ENCODE results near the gene FGF5.
A peak's percentile ranks its signal among the peaks of the same experiment; 100 is the strongest.
"Not testable (repeated sequence)": the region's sequence is repeated elsewhere in the genome, so short reads cannot be mapped to it uniquely, and the experiment has no call there.

Gene FGF5

DNA sequence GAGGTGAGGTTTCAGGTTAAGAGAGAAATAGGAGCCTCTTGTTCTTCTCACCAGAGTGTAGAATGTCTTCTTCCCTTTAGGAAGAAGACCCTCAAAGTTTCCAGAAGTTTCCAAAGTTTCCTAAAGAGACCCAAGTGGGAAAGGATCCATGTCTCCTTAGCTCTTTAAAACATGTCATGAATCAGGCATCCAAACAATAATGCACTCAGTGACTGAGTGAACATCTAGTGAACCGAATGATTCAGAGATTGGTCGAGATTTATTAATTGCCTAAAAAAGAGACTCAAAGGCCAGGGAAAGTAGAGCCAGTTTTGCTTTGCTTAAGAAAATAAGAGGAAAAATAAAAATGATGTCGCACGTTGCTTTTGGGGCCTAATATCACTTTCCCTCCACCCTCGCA lies 29.4 kb downstream of the FGF5 start:
- DNase-seq (ENCODE audit: low spot score), result no peak

DNA sequence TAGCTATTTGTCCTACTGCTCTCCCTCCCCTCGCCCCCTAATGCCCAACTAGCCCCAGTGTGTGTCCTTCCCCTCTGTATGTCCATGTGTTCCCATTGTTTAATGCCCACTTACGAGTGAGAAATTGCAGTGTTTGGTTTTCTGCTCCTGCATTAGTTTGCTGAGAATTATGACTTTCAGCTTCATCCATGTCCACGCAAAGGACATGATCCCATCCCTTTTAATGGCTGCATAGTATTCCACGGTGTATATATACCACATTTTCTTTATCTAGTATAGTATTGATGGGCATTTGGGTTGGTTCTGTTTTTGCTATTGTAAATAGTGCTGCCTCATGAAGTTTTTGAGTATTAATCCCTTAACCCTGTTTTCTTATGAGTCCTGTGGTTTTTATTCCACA lies 35.4 kb downstream of the FGF5 start:
- DNase-seq (ENCODE audit: low spot score), result no peak

DNA sequence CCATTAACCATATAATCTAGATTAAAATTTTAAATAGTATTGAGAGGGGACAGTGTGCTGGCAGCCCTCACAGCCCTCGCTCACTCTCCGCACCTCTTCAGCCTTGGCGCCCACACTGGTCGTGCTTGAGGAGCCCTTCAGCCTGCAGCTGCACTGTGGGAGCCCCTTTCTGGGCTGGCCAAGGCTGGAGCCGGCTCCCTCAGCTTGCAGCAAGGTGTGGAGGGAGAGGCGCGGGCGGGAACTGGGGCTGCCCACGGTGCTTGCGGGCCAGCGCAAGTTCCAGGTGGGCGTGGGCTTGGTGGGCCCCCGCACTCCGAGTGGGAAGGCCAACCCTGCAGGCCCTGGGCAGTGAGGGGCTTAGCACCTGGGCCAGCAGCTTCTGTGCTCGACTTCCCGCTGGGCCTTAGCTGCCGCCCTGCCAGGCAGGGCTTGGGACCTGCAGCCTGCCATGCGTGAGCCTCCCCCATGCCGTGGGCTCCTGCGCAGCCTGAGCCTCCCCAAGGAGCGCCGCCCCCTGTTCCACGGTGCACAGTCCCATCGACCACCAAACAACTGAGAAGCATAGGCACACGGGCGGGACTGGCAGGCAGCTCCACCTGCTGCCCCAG lies 36.3 kb downstream of the FGF5 start:
- no peak for DNase-seq (ENCODE audit: low spot score)

DNA sequence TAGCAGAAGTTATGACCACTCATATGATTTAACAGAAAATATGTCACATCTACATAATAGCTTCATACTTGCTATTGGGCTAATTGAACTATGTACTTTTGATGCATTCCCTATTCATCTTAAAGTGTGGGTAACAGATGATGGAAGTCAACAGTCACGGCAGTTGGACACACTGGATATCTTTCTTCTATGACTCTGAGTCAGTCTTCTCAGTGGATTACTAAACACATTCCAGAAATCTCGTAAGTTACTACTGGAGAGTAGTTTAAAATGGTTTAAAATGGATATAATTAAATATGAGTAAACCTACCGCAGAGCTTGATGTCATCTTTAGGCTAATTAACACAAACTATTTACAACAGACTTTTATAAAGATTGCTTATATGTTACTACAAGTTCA lies 39.0 kb downstream of the FGF5 start:
- DNase-seq (ENCODE audit: low spot score), result no peak

DNA sequence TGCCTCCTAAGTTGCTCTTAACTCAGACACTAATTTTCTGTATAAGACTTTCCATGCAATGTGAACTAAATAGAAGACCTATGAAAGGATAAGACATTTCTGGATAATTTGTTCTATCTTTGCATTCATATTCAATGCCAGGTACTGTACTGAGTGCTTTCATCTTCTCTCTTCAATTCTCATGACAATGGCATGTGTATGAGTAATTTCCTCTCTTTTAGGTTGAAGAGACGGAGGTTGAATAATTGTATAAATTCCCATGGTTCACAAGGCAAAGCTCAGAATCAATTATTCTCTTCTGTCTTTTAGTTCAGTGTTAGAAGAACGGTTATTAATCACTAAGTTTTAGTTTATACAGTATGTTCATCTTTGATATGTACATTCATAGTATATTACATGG lies 39.8 kb downstream of the FGF5 start:
- no peak for DNase-seq (ENCODE audit: low spot score)

DNA sequence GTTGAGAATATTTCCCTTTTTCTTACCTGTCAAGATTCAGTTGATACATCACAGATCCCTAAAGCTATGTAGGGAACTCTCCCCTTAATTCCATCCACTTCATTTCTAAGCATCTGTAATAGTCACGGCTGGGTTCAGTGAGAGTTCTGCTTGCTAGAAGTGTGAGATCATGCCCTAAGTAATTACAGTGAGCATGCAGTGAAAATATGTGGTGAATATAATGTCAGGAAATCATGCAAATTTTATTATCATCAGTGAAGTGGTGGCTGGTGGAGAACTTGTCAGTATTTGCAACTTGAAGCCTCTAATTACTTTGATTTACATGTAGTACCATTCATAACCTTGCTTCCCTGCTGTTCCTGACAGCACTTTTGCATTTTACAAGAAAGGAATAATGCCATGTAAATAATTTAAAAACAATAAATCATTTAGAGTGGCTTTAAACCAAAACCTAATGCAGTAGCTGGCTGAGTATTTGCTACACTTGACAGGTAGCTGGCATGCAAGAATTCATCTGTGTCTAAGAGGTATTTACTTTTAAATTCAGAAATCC lies 40.8 kb downstream of the FGF5 start:
- DNase-seq (ENCODE audit: low spot score), result no peak

DNA sequence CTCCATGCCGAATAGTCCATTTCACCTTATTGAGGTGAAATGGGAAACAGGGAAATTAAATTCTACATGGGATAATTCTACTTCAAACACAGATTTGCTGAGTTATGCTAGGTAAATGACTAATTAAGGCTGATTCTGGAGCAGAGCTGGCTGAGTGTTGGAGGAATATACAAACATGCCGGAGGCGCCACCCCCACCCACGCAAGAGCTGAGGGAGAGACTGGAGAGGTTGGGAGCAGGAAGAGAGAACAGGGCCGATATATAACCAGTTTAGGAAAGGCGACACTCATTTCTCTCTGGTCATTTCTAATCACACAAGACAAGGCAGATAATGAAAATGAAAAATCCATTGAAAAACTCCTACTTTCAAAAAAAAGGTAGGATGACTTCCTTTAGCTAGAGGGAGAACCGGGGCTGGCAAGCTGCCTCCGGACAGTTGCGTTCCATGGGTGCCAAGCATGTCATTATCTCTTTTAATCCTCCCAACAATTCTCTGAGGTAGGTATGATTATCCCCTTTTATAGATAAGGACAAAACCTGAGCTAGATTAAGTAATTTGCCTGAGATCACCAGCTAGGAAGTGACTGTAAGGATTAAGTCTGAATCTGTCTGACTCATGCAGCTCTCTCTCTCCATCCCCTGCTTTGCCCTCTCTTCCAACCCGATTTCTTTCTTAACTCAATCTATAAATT lies 41.5 kb downstream of the FGF5 start:
- DNase-seq (ENCODE audit: low spot score), result no peak

DNA sequence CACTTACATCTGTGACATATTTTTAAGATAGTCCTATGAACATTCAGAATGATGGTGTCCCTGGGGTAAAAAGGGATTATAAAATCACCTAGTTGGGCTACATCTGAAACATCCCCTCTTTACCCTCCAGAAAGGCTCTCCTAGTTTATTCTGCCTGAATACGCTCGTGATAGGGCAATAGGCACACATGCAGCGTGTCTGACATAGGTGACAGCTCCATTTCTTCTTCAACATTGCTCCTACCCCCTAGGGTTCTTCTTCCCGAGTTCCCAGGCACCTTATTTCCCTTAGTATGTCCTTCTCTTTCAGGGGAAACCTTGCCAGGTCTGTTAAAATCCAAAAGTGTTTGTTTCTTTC lies 42.0 kb downstream of the FGF5 start:
- DNase-seq (ENCODE audit: low spot score), result no peak

DNA sequence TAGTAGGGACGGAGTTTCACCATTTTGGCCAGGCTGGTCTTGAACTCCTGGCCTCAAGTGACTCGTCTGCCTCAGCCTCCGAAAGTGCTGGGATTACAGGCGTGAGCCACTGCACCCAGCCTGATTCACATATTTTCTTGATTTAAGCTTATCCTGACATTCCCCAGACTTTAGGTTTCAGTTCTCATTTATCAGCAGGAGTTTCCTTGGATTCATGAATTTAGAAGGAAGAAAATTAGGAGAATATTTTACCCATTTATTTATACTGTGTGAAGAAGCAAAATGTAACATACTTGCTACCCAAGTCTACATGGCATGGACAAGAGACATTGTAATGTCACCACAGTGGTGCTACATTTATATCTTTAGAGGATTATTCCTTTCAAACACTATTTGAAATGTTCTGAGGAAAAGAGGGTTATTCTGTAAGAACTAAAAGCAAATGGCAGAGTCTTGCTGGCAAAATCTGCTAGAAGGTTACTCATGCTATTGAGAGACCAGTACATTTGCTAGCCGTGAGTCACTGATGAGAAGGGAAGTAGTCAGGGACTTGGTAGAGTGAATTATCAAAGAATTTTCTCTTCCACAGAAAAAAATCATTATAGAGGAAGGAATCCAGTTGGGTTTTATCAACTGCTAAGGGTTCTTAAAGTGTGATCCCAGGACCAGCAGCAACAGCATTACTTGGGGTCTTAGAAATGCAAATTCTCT lies 43.0 kb downstream of the FGF5 start:
- no peak for DNase-seq (ENCODE audit: low spot score)

DNA sequence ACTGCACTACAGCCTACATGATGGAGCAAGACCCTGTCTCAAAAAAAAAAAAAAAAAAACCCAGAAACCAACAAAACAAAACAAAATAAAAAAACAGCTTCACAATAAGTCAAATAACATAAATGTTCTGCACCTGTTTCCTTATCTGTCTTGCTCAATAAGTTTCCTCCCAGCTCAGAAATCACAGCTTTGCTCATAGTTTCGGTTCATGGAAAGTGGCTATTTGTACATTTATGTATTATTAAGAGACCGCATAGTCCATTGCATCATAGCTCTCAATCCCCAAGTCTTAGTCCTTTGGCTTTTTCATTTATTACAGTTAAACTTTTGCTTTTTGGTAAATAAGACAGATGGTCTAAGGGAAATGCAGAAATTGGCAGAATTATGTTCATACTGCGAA lies 44.7 kb downstream of the FGF5 start:
- DNase-seq (ENCODE audit: low spot score), result no peak

DNA sequence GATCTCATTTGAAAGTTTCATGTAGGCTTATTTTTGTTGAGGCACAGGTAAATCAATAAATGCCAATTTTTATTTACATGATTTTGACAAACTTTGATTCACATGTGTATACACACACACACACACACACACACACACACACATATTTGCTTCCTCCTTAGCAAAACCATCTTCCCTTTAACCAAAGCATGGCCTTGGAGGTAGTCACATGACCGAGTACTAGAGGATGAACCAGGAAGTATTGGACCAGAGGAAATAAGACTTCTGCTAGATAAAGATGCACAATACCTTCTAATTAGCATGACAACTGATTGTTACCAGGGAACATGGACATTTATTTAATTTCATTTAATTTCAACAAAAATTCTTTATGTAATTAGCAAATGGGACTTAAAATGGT lies 45.7 kb downstream of the FGF5 start:
- no peak for DNase-seq (ENCODE audit: low spot score)

DNA sequence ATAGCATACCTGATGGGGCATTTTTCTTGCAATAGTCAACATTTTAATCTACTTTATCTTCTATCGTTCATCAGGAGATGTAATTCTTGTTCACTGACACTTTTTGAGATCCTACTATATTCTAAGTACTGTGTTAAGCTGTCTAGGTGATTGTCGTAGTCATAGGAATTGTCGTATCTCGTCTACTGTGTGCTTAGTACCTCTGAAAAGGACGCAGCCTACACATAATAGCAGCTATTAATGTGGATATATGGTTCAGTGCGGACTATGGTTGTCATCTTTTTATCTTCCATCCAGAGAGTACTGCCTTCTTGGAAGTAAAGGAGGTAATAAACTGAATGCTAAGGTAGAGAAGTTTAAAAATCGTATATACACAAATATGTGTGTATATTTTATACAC lies 47.2 kb downstream of the FGF5 start:
- DNase-seq (ENCODE audit: low spot score), result no peak

DNA sequence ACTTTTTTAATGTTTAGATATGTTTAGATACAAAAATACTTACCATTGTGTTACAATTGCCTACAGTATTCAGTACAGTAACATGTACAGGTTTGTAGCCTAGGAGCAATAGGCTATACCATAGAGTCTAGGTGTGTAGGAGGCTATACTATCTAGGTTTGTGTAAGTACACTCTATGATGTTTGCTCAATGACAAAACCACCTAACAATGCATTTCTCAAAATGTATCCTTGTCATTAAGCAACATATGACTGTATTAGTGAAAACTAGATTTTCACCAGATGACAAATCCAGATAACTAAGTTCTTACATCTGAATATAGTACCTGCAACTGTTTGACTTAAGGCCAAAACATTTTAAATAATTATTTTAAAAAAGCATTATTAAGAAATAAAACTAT lies 49.4 kb downstream of the FGF5 start:
- DNase-seq (ENCODE audit: low spot score), result not testable (repeated sequence)

DNA sequence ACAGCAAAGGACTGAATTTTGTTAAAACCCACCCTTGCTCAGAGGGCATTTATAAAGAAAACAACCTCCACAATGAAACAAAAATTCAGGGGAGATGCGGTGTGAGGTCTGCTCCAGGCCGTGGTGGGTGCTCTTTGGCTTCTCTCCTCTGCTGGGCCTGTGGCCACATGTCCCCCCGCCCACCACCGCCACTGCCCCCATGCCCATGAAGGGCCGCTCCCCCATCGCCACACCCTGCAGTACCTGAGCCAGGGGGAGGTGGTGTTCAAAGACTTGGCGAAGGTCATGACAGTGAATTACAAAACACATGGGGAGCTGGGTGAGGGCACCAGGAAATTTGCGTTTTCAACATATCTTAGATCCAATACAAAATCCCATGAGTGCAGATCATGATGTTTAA lies 54.9 kb downstream of the FGF5 start:
- no peak for DNase-seq (ENCODE audit: low spot score)

DNA sequence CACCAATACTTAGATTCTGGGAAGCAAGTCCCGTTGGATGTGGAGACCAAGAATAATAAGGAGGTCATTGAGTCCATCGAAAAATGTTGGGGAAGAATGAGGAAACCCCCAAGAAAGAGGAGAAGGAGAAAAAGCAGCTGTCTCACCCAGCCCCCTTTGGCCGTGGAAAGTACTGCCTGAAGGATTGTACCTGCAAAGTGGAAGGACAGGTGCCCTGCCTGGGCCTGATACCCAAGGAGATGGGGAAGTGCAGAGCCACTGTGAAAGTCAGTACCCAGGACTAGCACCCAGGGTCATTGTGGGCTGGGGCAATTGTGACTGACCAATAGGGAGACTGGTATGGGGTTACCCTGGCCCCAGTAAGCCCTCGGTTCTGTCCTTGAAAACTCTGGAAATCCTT lies 55.3 kb downstream of the FGF5 start:
- DNase-seq (ENCODE audit: low spot score), result no peak

DNA sequence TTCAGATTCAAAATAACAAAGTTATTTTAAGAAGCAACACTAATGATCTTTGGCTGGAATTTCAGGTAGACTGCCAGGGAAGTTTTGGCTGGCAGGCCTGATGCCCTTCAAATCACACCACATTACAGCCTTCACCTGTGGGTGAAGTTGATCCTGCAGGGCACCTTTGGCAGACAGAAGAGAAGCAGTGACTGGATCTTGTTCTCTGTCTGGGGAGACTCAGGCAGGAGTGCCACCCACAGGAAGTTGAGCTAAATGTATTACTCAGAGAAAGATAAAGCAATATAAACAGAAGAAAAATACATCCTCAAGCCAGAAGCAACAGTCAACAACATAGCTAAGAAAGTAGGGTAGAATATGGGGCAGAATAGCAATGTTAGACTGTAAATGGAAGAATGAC lies 56.3 kb downstream of the FGF5 start:
- no peak for DNase-seq (ENCODE audit: low spot score)

DNA sequence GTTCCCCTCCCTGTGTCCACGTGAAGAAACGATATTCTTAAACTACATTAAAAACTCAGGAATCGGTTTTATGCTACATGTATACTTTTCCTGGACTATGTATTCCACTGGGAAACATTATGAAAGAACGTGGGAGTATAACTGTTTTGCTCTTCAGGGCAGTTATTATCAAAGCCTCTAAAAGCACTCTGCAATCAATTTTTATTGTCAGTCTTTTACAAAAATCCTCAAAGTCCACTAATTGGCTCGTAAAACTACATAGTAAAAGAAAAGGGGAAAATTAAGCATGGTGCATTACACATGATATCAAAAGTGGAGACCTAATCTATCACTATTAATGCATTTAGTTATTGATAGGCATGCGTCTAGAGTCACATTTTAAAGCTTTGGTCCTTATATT lies 57.7 kb downstream of the FGF5 start:
- DNase-seq (ENCODE audit: low spot score), result no peak

DNA sequence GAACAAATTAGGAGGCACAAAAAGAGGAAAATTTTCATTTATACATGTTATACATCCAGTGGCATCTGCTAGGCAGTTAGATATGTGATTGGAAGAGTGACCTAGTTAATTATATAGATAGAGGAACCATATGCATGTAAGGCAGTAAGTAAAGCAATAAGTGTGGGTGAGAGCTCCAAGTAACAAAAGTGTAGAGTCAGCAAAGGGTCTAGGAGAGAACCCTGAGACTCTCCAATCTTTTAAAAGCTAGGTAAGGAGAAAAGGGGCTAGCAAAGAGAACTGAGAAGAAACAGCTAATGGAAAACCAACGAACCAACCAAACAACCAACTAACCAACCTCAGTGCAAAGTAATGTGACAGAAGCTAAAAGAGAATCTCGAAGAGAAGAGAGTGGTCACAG lies 65.2 kb downstream of the FGF5 start:
- DNase-seq (ENCODE audit: low spot score), result no peak

DNA sequence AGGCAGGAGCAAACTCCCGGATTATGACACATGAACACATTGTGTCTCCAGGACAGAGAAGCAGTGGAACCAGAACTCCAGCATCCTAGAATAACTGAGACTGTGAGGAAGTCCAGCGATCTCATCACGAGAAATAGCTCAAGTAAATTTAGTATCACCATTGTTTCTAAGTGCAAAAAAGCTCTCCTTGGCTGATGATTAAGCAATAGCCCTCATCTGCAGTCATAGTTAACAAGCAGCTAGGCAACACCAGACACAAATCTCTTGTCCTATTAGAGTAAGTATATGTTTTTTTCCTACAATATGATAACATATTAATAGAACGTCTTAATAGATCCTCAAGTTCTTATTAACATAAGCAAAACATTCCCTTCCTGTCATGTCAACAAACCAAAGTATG lies 66.7 kb downstream of the FGF5 start:
- DNase-seq (ENCODE audit: low spot score), result no peak

DNA sequence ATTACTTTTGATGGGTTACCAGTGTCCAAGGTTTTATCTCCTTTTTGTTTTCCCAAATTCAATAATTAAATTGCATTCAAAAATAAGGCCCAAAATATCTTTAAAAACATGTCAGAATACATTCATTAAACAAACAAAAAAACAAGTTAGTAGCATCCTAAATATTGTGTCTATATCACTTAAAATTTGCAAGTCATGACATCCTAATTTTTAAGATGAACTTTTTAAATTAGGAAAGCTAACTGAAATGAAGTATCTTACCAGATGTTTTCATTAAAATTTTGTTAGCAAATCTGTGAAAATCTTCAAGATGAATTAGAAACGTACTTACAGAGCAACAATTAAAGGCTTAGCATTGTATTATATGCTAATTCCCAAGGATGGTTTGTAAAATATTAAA lies 68.1 kb downstream of the FGF5 start:
- no peak for DNase-seq (ENCODE audit: low spot score)

DNA sequence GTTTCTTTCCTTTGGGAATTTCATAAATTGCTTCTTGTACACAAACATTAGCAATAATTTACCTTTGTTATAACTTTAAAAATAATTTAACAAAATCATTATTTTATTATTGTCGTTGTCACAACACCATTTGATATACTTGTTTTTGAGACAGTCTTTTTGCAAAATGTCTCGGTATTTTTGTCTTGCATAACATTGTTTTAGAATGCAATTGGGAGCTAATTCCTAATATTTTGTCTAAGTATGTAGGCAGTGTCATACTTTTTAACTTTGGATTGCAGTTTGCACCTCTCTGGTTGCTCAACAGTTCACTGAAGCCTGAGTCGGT lies 68.7 kb downstream of the FGF5 start:
- no peak for DNase-seq (ENCODE audit: low spot score)

DNA sequence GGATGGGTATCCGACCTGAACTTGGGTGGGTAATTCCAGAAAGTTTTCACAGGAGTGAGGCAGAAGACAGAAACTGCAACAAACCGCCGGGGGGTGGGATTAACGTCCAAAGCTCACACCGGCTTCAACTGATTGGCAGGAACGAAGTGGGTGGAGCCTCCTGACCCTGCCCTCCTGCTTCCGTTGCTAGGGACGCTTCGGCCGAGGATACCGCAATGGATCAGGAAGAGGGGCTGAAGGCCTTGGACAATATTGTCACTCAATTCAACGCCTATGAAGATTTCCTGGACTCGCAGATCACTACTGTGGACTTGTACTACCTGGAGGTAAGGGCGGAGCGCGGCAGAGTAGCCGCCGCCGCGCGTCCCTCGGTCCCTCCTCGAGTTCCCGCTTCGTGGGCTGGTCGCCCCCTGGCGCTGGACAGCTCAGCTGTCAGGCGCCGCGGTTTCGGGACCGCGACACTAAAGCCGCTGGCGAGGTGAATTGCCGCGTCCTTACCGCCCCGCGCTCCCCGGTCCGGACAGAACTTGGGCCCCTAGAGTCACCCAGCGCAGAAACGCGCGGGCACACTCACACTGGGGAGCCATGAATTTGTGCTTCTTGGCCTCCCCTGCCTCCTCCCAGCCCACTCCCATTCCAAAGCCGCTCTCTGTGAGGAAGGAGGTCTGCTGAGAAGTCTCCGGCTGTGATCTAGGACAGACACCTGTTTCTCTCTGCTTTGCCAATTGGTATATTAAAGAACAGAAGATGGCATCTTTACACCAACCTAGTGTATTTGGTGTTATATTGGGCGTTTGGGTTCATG lies 69.3 kb downstream of the FGF5 start, which contains the start of gene CFAP299:
Gene CFAP299 (plus strand): TSS at position 177 of the 805 bp plus-strand sequence.
- peak; percentile 43 for DNase-seq (ENCODE audit: low spot score)

DNA sequence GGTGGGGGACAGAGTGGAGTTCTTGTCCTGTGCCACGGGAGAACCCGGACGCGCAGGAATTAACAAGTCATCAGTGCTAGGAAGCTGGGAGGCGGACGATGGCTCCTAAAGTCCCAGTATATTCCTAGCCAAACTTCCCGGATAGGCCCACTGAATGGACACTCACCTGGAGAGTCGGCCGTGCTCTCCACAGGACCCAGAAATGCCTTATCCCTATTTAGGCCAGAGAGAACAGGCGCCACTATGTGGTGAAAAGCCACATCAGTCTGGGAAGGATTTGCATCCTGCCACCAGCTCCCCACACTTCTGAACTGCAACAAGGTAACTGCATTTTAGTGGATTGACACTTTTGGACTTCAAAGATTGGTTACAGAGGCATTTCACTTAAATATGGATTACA lies 70.1 kb downstream of the FGF5 start:
- no peak for DNase-seq (ENCODE audit: low spot score)
